Activated T-cell treated with anti-CD3 and anti-CD28 coated beads, Interleukin-2, amount 50 U/mL, for 72 hours (primary cell): ENCODE results near the gene RNF121. TPM values are rescaled to one million over a fixed set of nuclear protein-coding genes. Genes with fewer than 3 reads are reported as not detected.
A peak's percentile ranks its signal among the peaks of the same experiment; 100 is the strongest.

Experiments used
- ATAC-seq, 2 donors: fragments of 150-1000 bp; cut with Tn5 transposase; replicated peaks in 1 of 2; 2 replicates each; pipeline ENCODE4 v1.10.0; 2021; ENCODE audit warnings: moderate library complexity in 2 of 2, mild to moderate bottlenecking in 1 of 2
- DNase-seq, 2 donors: peaks; one replicate each; pipeline ENCODE4 v3.0.0; 2021 to 2022; ENCODE audit warnings: mixed read lengths in 1 of 2
- H3K27ac Mint-ChIP-seq: one replicate; pipeline ENCODE4 v1.8.0; 2022; ENCODE audit warnings: mild to moderate bottlenecking, moderate library complexity, mixed read lengths
- H3K27me3 Mint-ChIP-seq: one replicate; pipeline ENCODE4 v1.8.0; 2022; ENCODE audit warnings: low read depth, mixed read lengths
- H3K36me3 Mint-ChIP-seq, 2 donors: one replicate each; pipeline ENCODE4 v1.8.0; 2022; ENCODE audit warnings: mixed read lengths in 2 of 2, mild to moderate bottlenecking in 1 of 2; ENCODE audit not compliant: insufficient read depth in 2 of 2
- H3K4me1 Mint-ChIP-seq: one replicate; pipeline ENCODE4 v1.8.0; 2022; ENCODE audit warnings: low read depth, mixed read lengths
- H3K4me3 Mint-ChIP-seq, 2 donors: one replicate each; pipeline ENCODE4 v1.8.0; 2022; ENCODE audit warnings: mild to moderate bottlenecking in 2 of 2, mixed read lengths in 2 of 2, moderate library complexity in 2 of 2
- H3K9me3 Mint-ChIP-seq, 2 donors: one replicate each; pipeline ENCODE4 v1.8.0; 2022; ENCODE audit warnings: mixed read lengths in 2 of 2
- total RNA-seq, 2 donors: library from RNA; stranded (reverse); gene quantifications; one replicate each; pipeline ENCODE4 v1.2.3, GENCODE V29; 2022

The RNF121 gene
- total RNA-seq, 2 donors from 2014 or later: 42.0 to 47.6 TPM

- no peak for ATAC-seq
Measured at GRCh38 chr11:72006309-72007088, 77.7 kb downstream of the RNF121 start.

GRCh38 chr11:72007089-72007476 lies 78.2 kb downstream of the RNF121 start:
- DNase-seq: no peak
- Mint-ChIP-seq H3K4me1 (no peaks in the 10 kb centered on the region), H3K36me3 (peaks cover 6 to 20% of the 10 kb centered on the region in 2 donors), H3K4me3 (no peak overlapping the region), H3K27me3 (no peaks in the 10 kb centered on the region), H3K27ac (no peak overlapping the region), H3K9me3 (no peaks in the 10 kb centered on the region)
- no peak for ATAC-seq

More at GRCh38 chr11:72006309-72007088, 77.7 kb downstream of the RNF121 start:
- H3K9me3 Mint-ChIP-seq: no peaks in the 10 kb centered on the region
- H3K27me3 Mint-ChIP-seq: no peaks in the 10 kb centered on the region
- H3K27ac Mint-ChIP-seq: no peak overlapping the region
- H3K36me3 Mint-ChIP-seq: peaks cover 6 to 23% of the 10 kb centered on the region in 2 donors
- no peaks in the 10 kb centered on the region for H3K4me1 Mint-ChIP-seq
- no peak for DNase-seq
- H3K4me3 Mint-ChIP-seq: no peak overlapping the region

GRCh38 chr11:72007587-72007986 lies 78.7 kb downstream of the RNF121 start:
- Mint-ChIP-seq H3K36me3 (peaks cover 6 to 18% of the 10 kb centered on the region in 2 donors), H3K4me1 (no peaks in the 10 kb centered on the region), H3K27ac (no peak overlapping the region), H3K4me3 (no peak overlapping the region), H3K27me3 (no peaks in the 10 kb centered on the region), H3K9me3 (no peaks in the 10 kb centered on the region)
- ATAC-seq (no peak), DNase-seq (no peak)

DNA sequence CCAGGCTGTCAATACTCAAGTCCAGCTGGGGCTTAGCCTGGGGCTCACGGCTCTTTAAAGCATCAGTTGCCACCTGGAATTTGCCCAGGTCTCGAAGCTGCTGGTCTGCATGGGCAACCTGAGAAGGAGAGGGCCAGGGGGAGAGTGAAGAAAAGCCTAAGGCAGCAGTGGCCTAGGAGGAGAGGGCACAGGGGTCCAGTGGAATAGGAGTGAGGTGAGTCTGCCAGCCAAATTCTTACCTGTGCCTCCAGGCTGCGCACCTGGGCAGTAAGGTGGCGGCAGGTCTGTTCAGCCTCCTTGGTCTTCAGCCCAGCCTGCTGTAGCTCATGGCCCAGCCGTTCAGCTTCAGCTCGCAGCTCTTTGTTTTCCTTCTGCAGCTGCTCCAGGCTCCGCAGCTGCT lies 79.9 kb downstream of the RNF121 start:
- H3K36me3 Mint-ChIP-seq: peaks cover 6 to 26% of the 10 kb centered on the region in 2 donors

DNA sequence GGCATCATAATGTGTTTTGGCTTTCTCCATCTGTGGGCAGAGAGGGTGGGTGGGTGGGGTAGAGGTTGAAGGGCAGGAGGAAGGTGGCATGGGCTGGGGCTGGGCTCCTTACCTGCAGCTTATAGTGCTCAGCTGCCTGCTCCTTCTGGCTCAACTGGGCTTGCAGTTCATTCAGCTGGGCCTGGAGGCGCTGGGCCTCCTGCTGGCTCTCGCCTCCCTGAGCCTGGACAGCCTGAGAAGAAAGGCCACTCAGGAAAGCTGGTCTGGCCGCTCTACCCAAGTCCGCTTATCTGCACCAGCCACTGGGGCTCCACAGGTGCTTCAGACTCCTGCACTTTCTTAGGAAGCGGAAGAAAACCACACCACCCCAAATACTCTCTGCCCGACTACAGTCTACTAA lies 80.3 kb downstream of the RNF121 start:
- H3K36me3 Mint-ChIP-seq: peaks cover 6 to 28% of the 10 kb centered on the region in 2 donors
- no peaks in the 10 kb centered on the region for H3K9me3 Mint-ChIP-seq
- H3K27me3 Mint-ChIP-seq: no peaks in the 10 kb centered on the region
- ATAC-seq (no peak), DNase-seq (no peak)
- peaks cover 7% of the 10 kb centered on the region for H3K4me1 Mint-ChIP-seq
- no peak overlapping the region for H3K27ac Mint-ChIP-seq
- no peak overlapping the region for H3K4me3 Mint-ChIP-seq

More for the DNA sequence above, 79.9 kb downstream of the RNF121 start:
- Mint-ChIP-seq H3K4me3 (no peak overlapping the region), H3K27me3 (no peaks in the 10 kb centered on the region), H3K4me1 (peaks cover 4% of the 10 kb centered on the region), H3K9me3 (no peaks in the 10 kb centered on the region), H3K27ac (peak overlapping the region; percentile 42)
- no peak for ATAC-seq
- no peak for DNase-seq

GRCh38 chr11:72010529-72011233 lies 81.8 kb downstream of the RNF121 start:
- H3K27ac Mint-ChIP-seq: peak overlapping the region; percentile 55
- DNase-seq: no peak
- no peak overlapping the region for H3K4me3 Mint-ChIP-seq
- H3K36me3 Mint-ChIP-seq: peaks cover 7 to 39% of the 10 kb centered on the region in 2 donors
- no peak for ATAC-seq
- H3K9me3 Mint-ChIP-seq: no peaks in the 10 kb centered on the region
- H3K27me3 Mint-ChIP-seq: no peaks in the 10 kb centered on the region
- H3K4me1 Mint-ChIP-seq: peaks cover 7% of the 10 kb centered on the region

DNA sequence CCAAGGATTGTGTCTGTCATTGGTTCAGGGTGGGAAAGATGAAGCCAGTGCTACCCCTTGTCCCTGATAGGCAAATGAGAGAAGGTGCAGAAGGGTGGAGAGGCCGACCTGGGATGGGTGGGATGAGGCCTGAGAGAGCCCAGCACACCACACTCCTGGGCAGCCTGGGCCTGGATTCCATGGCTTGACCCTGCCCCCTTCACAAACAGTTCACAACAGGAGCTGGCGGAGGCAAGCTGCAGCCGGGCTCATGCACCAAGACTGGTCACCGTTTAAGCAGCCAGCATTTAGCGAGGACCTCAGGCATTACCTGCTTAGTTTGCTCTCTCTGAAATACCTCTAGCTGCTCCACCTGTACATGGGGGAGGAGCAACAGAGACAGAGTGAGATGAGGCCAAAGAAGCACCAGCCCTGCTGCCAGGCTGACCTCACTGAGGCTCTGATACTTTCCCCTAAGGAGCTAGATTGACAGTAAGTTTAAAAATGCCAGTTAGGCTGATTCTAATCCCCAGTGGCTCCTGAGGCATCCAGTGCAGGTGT lies 83.3 kb downstream of the RNF121 start:
- H3K9me3 Mint-ChIP-seq: no peaks in the 10 kb centered on the region
- H3K27ac Mint-ChIP-seq: peak overlapping the region; percentile 52
- H3K4me1 Mint-ChIP-seq: peaks cover 7% of the 10 kb centered on the region
- no peaks in the 10 kb centered on the region for H3K27me3 Mint-ChIP-seq
- ATAC-seq: no peak
- peaks cover 4 to 37% of the 10 kb centered on the region in 2 donors for H3K36me3 Mint-ChIP-seq
- DNase-seq: no peak
- no peak overlapping the region for H3K4me3 Mint-ChIP-seq

DNA sequence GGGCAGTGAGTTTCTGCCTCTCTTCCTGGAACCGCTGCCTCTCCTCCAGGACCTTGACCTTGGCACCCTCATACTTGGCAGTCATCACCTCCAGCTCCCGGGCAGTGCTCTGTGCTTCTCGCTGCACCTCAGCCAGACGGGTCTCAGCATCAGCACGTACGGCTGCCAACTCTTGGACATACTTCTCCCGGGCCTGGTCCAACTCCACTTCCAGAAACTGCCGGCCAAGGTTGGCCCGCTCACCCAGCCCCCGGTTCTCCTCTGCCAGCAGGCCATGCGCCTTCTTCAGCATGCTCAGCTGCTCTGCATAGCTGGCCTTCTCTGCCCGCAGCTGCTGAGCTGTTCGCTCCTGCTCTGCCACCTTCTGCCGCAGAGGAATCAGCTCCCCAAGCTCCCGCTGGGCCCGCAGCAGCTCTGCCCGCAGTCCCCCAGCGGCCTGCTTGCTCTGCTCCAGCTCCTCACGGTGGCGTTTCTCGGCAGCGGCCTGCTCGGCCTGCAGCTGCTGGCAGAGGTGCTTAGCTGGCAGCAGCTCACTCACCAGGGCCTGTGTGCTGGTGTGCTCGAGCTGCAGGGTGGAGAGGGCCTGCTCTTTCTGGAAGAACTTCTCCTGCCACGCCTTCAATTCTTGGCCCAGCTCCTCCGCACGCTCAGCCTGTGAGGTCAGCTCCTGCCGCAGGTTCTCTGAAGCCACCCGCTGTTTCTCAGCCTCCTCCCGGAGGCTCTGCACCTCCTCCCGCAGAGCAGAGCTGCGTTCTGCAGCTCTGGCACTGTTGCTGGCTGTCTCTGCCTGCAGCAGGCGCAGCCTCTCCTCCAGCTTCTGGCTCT lies 84.3 kb downstream of the RNF121 start:
- ATAC-seq (no peak), DNase-seq (no peak)
- no peak overlapping the region for H3K4me3 Mint-ChIP-seq
- H3K27me3 Mint-ChIP-seq: no peaks in the 10 kb centered on the region
- H3K36me3 Mint-ChIP-seq: peaks cover 5 to 36% of the 10 kb centered on the region in 2 donors
- H3K4me1 Mint-ChIP-seq: peaks cover 7% of the 10 kb centered on the region
- no peak overlapping the region for H3K27ac Mint-ChIP-seq
- no peaks in the 10 kb centered on the region for H3K9me3 Mint-ChIP-seq

DNA sequence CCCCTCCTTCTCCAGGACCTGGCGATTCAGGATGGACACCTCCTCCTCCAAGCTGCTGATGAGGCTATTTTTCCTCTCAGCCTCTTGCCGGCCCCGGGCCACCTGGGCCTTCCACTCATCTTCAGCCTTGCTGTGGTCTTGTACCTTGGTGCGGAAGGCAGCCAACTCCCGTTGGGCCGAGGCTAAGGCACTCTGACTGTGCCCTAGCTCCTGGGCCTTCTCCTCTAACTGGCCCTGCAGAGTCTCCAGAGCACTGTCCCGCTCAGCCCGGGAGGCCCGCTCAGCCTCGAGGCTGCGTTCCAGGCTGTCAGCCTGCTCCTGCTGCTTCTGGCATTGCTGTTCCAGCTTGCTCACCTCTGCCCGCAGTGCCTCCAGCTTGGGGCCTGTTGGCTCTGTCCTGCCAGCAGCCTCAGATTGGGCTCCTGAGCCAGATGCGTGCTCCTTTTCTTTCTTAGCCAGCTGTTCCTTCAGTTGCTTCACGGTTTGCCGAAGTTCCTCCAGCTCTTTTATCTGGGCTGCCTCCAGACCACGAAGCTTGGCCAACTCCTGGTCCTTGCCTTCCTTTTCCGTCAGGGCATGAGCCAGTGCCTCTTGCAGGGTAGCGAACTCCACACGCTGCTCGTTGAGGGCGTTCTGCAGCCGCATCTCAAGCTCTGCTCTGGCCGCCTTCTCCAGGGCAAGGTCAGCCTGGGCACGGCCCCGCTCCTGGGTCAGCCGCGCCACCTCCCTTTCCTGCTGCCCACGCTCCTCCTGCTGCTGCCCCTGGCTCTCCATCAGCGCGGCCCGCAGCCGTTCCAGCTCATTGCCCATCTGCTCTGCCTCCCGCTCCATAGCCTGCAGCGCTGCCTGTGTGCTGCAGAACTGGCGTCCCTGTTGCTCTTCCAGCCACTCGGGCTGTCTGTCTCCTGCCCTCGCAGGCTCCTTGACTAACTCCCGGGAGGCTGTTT lies 85.2 kb downstream of the RNF121 start:
- peaks cover 7 to 35% of the 10 kb centered on the region in 2 donors for H3K36me3 Mint-ChIP-seq
- ATAC-seq (no peak), DNase-seq (no peak)
- H3K4me1 Mint-ChIP-seq: peaks cover 7% of the 10 kb centered on the region
- H3K4me3 Mint-ChIP-seq: no peak overlapping the region
- H3K27ac Mint-ChIP-seq: no peak overlapping the region
- no peaks in the 10 kb centered on the region for H3K9me3 Mint-ChIP-seq
- H3K27me3 Mint-ChIP-seq: no peaks in the 10 kb centered on the region

GRCh38 chr11:72014761-72015320 lies 86.0 kb downstream of the RNF121 start:
- Mint-ChIP-seq H3K4me3 (no peak overlapping the region), H3K27ac (no peak overlapping the region), H3K4me1 (peaks cover 7% of the 10 kb centered on the region), H3K27me3 (no peaks in the 10 kb centered on the region), H3K36me3 (peaks cover 8 to 40% of the 10 kb centered on the region in 2 donors), H3K9me3 (no peaks in the 10 kb centered on the region)
- DNase-seq (no peak), ATAC-seq (no peak)

GRCh38 chr11:72015511-72016061 lies 86.7 kb downstream of the RNF121 start:
- Mint-ChIP-seq H3K4me1 (peaks cover 7% of the 10 kb centered on the region), H3K27ac (no peak overlapping the region), H3K4me3 (no peak overlapping the region), H3K36me3 (peaks cover 14 to 45% of the 10 kb centered on the region in 2 donors), H3K9me3 (no peaks in the 10 kb centered on the region), H3K27me3 (no peaks in the 10 kb centered on the region)
- ATAC-seq: no peak
- DNase-seq: no peak
